K562 treated with DMSO at 1 percent for 4 hours (cell line): ENCODE results near the gene GLIPR1. TPM values are rescaled to one million over a fixed set of nuclear protein-coding genes. Genes with fewer than 3 reads are reported as not detected.

Experiments
- total RNA-seq: library from RNA; unstranded; fragments of 300-600 nt; gene quantifications from 2 replicates; pipeline ENCODE4 v1.2.3, GENCODE V29; 2022; ENCODE audit not compliant: insufficient read depth

The GLIPR1 gene
- 1.4 and 1.5 TPM in 2 replicates for total RNA-seq

DNA sequence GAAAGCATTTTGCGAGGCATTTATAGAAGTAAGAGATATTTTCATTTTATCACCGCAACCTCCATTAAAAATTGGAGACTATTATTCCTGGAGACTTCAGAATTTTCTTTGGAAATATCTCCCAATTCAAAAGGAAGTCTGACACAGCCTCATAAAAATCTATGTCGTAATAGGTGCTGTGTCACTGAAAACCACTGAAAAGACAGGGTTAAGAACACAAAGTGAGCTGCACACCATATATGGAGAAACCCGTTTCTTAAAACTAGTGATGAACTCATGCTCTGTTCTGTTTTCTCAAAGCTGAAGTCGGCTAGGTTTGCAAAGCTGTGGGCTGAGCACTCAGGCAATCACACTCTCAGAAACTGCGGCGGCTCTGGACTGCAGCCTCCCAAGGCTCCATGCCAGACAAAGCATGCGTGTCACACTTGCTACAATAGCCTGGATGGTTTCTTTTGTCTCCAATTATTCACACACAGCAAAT, at the start of gene GLIPR1:
Gene GLIPR1, plus strand, starts transcription at position 287 of the 481 bp plus-strand sequence. Its CDS starts 126 bp downstream, at position 413.

DNA sequence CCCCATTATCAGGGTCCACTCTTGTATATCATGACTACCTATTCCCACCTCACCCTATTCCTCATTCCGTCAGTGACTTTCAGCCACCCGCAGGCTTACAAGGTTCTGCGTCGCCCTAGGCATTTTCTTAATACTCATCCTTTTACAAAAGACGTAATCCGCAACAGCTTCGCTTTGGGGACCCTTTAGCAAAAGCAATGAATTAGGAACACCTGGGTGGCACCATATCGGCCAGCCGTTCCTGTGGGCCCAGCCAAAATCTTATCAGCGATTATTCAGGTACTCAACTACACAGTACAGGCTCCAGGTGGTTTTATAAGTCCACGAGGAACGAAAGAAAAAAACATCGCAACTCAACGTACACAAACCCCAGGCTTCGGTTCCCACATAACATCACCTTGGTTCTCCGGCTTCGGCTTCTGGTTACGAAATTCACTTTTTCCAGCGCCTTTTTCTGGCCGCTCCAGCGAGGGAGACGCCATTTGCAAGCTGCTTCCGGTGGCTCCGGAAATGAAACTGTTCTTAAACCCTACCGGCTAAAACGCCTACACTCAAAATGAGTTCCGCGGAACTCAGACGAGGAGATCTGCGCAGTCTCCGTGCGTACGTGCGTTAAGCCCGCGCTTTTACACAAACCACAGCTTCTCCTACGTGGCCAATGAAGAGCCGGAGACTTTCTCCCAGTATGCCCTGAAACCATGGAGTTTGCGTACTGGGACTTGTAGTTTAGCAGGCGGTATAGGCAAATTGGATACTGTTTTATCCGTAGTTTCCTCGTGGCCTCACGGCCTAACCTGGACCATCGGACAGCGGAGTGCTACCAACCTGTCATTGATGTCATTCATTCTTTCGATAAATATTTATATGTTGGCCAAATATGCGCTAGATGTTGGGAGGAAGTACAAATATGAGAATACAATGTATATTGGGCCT, 30.8 kb downstream of the GLIPR1 start, which contains the start of gene KRR1:
Gene KRR1, minus strand, starts transcription at position 494 of the 933 bp plus-strand sequence. Its CDS starts 12 bp downstream, at position 482.

Other genes with a start within 250 kb of the GLIPR1 start
- gene CAPS2, start 150.4 kb upstream of the GLIPR1 start, total RNA-seq, result not detected in 2 replicates
- gene GLIPR1L1, start 146.1 kb upstream of the GLIPR1 start, total RNA-seq, result not detected in 2 replicates
- not detected in 2 replicates for gene GLIPR1L2, start 89.7 kb upstream of the GLIPR1 start, total RNA-seq
- 10.4 and 14.7 TPM in 2 replicates for gene KRR1, start 30.9 kb downstream of the GLIPR1 start, total RNA-seq